Prostate gland (tissue), 2 donors: ENCODE measurements around the gene DBH.

ENCODE experiments used
- CTCF ChIP-seq, 4 experiments: fragments of 200-600 bp in 2 of 4; fragments of 450-650 bp in 2 of 4; sonication (generic) in 2 of 4; IDR thresholded peaks; 1 replicate in 3 of 4; 2 replicates in 1 of 4; pipeline ENCODE4 v1.5.1; 2016 to 2019; ENCODE audit warnings: antibody characterized with exemption in 4 of 4, mild to moderate bottlenecking in 2 of 4, moderate library complexity in 2 of 4
- POLR2AphosphoS5 ChIP-seq: sonication (generic); formaldehyde crosslinking; IDR thresholded peaks from one replicate; pipeline ENCODE4 v1.6.1; 2017; ENCODE audit warnings: antibody characterized with exemption

GRCh38 chr9:133635098-133635497 is 1.1 kb upstream of the DBH start:
- TF ChIP-seq CTCF (IDR thresholded peaks at IDR 0.05) (no peak), POLR2AphosphoS5 (no peak)
